Activated CD8-positive, alpha-beta memory T cell treated with anti-CD3 and anti-CD28 coated beads for 24 hours (primary cell): ENCODE results near the gene AGBL4.
"Not testable (repeated sequence)": the region's sequence is repeated elsewhere in the genome, so short reads cannot be mapped to it uniquely, and the experiment has no call there.

Experiments
- DNase-seq: peaks from one replicate; pipeline ENCODE4 v3.0.0-alpha.2; 2020

The AGBL4 gene

DNA sequence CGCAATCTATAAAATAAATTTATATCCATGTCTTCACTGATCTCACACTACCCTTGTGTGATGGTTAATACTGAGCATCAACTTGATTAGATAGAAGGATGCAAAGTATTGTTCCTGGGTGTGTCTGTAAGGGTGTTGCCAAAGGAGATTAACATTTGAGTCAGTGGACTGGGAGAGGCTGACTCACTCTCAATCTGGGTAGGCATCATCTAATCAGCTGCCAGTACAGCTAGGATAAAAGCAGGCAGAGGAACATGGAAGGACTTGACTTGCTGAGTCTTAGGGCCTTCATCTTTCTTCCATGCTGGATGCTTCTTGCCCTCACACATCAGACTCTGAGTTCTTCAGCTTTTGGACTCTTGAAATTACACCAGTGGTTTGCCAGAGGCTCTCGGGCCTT, 615.4 kb downstream of the AGBL4 start:
- no peak for DNase-seq

DNA sequence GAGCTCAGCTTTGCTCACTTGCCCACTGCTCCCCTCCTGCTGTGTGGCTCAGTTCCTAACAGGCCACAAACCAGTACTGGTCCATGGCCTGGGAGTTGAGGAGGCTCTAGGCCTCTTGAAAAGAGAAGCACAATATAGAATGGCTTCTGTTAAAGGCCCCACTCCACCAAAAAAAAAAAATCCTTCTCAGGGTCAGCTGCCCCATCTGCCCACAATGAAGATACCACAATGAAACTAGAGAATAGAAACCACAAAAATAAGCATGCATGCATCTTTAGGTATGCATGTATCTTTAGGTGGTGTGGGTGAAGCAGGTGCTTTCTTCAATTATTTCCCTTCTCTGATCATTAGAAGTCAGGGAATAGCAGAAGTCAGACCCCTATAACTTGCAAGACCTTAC, 626.7 kb downstream of the AGBL4 start:
- no peak for DNase-seq

DNA sequence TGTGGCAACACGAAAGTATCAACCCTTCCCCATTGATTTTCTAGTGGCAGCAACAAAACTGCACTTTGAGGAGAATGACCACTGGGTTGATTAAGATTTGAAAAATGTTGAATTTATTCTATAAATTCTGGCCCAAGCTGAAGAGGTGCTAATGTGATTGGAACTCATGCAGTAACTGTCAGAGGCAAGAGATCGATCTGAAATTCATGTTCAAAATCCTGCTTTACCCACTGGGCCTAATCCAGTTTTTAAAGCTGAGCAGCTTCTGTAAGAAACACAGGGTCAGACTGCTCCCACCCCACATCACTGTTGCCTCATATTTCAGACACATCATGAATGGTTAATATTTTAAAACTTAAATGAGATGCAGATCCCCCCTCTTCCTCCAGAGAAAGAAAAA, 629.6 kb downstream of the AGBL4 start:
- DNase-seq = no peak

DNA sequence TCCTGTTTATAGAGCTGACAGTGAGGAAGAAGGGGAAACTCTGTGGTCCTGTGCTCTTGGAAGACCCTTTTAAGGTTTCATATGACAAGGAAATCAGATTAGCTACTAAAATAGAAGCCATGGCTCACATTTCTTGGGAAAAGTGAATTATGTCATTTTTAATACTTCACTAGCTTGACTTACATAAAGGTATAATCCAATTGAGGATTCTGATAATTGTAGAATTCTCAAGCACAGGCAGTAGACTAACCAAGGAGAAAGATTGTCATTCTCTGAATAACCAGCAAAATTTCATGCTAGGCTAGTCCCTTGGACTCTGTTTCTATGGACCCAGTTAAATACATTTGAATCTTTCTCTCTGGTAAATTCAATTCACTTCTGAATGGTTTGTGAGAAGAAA, 634.1 kb downstream of the AGBL4 start:
- DNase-seq = no peak

DNA sequence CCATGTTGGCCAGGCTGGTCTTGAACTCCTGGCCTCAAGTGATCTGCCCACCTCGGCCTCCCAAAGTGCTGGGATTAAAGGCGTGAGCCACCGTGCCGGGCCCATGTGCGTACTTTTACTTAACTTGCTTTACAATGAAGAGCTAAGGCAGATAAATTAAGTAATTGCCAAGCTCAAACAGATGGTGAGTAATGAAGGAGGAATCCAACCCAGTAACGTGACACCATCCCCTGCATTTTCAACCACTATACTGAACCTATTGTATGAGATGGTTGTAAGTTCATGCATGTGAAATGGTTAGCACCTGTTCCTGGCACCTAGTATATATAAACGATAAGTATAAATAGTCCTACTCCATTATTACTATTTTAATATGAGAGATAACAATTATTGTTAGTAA, 659.1 kb downstream of the AGBL4 start:
- no peak for DNase-seq

DNA sequence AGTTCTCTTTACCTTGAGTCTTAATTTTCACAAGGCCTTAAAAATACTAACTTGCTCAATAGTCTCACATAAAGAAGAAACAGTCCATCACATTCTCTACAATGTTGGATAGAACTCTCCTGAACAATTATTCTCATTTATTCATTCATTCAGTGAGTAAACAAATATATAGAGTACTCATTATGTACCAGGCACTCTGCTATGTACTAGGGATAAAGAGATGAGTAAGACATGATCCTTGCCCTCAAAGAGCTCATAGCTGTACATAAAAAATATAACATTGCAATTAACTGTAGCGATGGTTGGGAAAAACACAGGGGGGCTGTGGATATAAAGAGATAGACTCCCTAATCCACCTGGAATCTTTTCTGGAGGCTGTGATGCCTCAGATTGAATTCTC, 660.1 kb downstream of the AGBL4 start:
- DNase-seq = no peak

DNA sequence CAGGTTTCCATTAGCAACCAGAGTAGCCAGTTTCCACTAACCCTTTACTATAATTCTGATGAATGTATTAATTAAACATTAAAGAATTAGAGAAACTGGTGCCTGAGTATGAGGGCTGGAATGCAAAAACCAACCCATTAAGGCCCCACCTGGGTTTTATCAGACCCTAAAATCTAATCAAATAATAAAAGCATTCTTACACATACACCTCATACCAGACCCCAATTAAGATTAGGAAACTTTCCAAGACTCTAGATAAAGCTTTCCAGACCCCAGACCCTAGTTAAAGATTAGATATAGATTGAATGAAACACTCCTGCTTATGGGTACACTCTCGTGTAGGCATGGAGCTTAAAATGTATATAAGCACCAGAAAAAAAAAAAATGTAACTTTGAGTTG, 665.7 kb downstream of the AGBL4 start:
- DNase-seq = no peak

DNA sequence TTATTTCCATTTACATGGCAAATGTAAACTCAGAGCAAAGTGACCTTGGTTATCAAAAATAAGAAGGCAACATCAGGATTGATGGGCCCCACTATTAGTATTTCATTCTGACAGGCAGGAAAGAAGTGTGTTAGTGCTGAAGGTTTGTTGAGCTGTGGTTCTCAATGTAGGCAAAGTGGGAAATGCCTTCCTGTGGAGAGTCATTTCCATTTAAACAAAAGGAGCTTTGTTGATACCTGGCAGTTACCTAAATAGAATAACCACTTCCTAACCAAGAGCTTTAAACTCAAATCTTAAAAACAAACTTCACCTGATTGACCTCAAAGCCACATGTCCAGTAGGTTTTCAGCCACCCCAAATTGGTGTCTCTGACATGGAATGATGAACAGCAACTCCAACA, 667.2 kb downstream of the AGBL4 start:
- DNase-seq = no peak

DNA sequence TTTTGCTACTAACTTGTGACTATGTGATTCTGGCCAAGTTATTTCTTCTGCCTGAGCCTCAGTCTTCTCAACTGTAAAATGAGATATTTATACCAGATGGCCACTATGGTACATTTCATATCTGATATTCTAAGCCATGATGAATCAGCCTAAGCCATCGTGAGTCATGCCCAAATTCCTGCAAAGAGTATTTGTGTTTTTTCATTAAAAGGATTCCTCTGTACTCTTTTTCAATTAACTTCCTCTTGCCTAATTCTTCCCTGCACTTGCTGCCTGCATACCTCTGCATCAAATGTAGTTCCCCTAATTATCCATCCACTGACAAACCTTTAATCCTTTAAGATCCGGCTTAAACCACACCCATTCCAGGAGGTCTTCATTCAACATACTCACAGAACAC, 672.0 kb downstream of the AGBL4 start:
- no peak for DNase-seq

DNA sequence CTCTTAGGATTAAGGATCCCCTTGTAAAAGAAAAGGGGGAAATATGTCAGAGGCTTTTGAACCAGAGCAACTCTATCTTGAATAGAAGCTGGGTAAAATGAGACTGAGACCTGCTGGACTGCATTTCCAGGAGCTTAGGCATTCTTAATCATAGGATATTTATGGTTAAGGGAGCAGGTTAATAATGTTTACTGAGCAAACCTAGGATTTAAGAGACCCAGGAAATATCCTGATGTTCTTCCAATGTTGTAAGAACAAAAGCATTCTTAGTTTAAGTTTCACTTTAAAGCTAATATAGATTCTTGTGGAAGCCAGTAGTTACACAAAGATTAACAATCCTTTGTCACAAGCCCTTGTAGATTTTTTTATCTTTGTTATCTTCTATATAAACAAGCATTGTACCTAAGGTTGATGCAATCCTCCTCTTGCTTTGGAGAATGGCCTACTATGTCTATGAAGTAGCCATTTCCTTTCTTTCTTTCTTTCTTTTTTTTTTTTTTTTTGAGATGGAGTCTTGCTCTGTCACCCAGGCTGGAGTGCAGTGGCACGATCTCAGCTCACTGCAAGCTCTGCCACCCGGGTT, 676.9 kb downstream of the AGBL4 start:
- no peak for DNase-seq

DNA sequence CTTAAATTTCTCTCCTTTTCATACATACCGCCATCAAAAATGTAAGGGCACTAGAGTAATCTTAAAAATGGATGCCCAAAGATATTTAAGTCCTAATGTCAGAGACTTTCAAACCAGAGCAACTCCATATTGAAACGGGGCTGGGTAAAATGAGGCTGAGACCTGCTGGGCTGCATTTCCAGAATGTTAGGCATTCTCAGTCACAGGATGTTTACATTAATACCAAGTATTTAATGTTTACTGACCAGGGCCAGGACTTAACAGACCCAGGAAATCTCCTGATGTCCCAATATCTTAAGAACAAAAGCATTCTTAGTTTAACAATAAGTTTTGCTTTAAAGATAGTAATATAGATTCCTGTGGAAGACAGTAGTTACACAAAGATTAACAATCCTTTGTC, 683.2 kb downstream of the AGBL4 start:
- no peak for DNase-seq

DNA sequence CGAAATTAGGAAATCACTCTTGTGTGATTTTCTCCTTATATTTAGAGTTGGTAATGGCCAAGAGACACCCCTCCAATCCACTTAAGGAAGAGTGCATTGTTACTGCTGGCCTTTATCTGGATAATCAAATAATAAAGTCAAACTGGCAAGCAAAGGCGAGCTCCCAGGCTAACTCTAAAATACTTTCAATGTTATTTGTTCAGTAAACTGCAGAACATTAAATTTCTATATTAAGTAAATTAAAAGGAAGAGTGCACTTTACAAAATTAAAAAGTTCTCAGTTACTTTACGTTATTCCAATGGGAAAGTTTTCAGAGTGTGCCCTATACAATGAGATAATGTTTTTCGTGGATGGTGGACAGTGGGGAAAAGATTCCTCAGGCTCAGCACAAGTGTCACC, 684.7 kb downstream of the AGBL4 start:
- DNase-seq = no peak

DNA sequence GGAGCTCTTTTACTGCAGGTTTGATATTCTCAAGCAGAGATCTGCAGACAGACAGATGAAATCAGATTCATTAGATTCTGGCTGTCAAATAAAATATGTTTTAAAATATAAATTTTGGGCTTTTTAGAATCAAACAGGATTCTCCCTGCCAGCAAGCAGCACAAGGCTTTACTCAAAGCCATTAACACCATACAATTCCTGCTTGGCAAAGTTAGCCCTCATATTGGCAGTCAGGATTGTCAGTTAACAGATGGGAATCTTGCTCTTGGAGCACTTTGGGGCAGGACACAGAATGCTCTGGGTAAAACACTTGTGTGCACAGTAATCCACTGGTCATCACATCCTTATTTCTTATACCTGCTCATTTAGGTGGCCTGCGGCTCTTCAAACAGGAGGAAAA, 686.5 kb downstream of the AGBL4 start:
- DNase-seq = no peak

DNA sequence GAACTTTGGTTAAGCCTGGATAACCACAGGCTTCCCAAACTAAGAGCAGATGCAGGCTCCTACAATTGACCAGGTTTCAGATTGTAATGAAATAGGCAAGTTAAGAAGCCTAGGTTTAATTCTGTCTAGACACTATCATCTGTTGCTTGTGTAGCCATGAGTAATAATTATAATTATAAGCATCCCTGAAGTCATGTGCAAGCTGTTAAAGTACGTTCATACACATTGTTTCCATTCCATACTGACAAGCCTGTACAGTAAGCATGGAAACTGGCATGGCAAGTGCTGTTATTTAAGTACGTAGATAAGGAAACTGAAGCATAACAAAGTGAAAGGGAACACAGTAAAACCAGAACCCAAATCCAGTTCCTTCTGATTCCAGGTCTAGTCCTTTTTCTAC, 689.8 kb downstream of the AGBL4 start:
- DNase-seq = no peak

DNA sequence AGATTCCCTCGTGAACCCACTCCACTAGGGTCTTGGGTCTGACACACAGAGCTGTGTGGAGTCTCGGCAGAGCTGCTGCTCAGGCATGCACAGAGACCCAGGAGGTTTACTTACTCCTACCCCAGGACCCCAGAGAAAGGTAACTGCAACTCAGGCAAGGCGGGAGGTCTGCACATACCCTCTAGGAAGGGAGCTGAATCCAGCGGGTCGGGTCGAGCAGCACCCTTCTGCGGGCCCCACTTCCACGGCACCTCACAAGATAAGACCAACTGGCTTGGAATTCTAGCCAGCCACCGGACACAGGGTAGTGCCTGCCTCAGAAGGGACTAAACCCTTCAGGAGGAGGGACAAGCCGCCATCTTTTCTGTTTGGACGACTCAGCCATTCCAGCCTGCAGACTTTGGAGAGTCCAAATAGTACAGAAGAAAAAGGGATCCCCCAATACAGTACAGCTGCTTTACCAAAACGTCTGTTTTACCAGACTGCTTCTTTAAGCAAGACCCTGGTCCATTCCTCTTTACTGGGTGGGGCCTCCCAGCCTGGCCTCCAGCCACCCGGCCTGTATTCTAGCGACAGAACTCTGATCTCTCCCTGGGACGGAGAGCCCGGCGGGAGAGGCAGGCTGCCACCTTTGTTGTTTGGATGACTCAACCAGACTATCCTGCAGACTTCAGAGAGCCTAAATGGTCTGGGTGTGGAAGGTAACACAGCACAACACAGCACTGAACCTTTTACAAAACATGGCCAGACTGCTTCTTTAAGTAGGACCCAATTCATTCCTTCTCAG, 692.5 kb downstream of the AGBL4 start:
- no peak for DNase-seq

DNA sequence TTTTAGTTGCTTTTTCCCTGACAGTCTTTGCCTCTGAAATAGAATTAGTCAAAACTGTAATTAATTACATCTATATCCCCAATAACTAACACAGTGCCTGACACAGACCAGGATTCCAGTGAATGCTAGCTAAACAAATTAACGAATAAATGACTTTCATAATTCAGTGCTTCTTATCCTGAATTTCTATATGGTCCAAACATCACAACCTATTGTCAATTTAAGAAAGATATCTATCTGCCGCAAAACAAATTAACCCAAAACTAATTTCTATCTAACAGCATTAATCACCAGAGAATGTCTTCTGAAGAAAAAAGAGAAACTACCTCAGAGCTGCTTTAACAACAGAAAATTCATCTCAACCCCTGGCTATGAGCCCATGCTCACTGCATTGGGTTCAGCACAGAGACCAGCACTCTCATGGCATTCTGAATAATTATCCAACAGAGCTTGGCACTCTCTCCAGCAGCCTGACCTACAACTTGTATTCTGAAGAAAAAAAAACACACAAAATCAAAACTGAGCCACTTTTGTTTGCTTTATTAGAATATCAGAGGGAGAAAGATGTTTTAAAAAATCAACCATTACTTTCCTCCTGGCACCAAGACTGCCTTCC, 699.7 kb downstream of the AGBL4 start:
- DNase-seq = no peak

DNA sequence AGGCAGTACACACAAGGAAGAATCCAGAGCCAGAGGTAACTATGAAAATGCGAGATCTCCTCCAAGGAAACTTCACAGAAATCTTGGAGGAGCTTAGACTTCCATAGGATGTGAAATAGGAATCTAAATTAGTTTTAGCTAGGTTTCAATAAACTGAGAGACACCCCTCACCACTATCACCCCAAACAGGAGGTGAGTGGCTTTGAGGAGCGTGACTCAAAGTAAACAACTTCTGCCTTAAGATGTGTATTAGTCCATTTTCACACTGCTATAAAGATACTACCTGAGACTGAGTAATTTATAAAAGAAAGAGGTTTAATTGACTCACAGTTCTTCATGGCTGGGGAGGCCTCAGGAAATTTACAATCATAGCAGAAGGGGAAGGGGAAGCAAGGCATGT, 703.3 kb downstream of the AGBL4 start:
- DNase-seq = not testable (repeated sequence)

DNA sequence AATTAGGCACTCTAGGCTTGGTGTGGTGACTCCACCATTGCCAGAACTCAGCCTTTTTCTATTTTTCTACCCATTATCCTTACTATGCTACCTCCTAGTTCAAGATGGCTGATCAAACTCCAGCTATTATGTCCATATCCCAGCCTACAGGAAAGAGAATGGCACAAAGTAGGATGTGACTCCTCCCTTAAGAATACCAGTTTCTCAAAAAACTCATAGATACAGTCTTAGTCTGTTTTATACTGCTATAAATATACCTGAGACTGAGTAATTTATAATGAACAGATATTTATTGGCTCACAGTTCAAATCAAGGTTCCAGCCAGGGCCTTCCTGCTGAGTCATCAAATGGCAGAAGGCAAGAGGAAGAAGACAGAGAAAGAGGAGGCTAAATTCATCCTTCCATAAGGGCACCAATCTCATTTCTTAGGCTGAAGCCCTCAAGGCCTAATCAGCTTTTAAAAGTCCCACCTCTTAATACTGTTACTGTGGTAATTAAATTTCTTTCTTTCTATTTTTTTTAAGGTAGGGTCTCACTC, 704.3 kb downstream of the AGBL4 start:
- DNase-seq = no peak

DNA sequence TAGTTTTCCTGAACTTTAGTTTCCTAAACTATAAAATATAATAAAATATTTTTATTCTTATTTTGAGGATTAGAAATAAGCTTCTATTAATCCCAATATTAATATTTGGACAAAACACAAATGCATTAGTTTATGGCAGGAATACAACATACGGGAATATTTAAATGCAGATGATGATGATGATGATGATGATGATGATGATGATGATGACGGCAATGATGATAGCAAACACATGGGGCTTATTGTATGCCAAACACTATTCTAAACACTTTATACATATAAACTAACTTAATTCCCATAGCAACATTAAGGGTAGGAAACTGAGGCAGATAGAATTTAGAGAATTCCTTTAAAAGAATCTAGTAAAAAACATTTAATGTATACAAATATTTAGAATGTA, 705.5 kb downstream of the AGBL4 start:
- no peak for DNase-seq

DNA sequence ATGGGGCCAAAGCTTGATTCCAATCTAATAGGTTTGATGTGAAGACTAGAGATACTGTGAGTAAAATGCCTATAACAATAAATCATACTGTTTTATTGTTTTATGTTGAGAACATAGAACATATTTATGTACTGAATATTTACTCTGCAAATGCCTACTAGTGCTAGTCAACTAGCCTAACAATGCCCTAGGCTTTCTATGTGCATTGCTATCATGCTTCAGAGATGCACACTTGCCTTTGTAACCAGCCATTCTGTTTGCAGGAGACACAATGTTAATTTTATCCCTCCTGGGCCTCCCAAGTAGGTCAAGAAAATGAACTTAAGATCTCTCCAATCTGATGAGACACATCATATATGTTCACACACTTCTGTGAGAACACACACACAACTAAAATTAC, 716.3 kb downstream of the AGBL4 start:
- no peak for DNase-seq

DNA sequence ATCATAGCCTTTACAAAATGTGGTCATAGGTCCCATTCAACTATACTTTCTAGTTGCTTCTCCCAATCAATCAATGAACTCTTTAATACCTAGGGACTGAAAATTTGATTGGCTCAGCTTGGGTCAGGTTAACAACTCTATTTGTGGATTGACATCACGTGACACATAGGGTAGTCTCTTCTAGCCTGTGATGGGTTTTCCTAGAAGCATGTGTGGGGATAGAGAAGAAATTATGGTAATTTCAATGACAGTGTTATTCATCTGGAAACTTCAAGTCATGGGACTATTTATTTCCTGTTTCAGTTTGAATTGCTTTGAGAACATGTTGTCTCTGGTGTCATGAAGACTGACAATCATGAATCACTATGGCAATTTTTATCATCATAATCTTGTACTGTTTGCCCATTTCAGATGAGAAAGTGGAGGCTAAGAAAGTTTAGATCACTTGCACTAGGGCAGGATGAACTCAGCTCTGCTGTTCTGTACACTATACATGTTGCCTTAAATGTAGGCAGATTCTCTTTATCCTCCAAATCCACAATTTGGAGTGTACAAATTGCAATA, 717.2 kb downstream of the AGBL4 start:
- DNase-seq = no peak

DNA sequence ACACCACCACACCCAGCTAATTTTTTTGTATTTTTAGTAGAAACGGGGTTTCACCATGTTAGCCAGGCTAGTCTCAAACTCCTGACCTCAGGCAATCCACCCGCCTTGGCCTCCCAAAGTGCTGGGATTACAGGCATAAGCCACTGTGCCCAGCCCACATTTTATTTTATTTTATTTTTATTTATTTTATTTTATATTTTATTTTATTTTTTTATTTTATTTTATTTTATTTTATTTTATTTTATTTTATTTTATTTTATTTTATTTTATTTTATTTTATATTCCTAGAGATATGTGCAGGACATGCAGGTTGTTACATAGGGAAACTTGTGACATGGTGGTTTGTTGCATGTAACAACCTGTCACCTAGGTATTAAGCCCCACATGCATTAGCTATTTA, 721.4 kb downstream of the AGBL4 start:
- not testable (repeated sequence) for DNase-seq

DNA sequence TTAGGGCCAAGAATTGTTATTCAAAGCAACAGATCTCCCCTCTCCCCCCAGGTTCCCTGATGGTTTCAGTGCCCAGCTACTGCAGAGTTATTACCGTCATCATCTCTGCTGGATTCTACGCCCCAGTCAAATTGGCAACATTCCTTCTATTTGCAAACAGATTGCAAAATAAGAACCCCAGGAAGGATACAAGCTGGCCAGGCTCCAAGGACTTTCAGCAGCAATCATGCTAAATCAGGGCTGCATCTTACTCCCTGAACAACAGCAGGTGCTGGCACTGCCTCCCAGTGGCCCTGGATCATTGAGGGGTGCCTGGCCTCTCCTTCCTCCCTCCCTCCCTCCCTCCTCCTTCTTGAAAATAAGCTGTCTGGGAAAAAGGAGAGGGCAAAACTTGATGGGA, 725.5 kb downstream of the AGBL4 start:
- DNase-seq = no peak

DNA sequence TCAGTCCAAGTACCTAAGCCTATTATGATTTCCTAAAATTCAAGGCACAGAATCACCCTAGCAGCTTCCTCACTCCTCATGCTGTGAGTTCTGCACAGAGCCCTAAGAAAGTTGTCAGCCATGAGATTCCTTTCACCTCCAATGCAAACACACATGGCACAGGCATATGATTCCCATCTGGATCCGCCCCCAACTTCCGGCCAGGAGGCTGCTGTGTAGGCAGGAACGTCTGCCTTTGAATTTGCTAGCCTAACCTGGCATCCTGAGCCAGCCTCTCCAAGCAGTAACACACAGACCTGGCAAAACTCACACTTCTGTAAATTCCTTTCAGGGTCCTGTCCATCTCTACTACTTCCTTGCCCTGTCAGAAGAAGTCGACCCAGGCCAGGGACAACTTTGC, 726.0 kb downstream of the AGBL4 start:
- DNase-seq = no peak
